ENCODE results near the gene FSIP1. TPM values are rescaled to one million over a fixed set of nuclear protein-coding genes. Genes with fewer than 3 reads are reported as not detected.
A peak's percentile ranks its signal among the peaks of the same experiment; 100 is the strongest.

FSIP1 gene
- polyA plus RNA-seq, 2 of the 4 experiments (the other 2 are of a cell fraction), result 0.71 to 0.93 TPM

- CTCF ChIA-PET, result interaction anchor here (2.3 kb wide), 1 partner anchor 412 kb away, joined by 12 read pairs; no protein-coding TSS in a partner anchor
- FAIRE-seq, result no peak
- peak overlapping the region; percentile 97; the same call in 2 of the 3 replicates for H3K4me2 ChIP-seq
- H3K4me1 ChIP-seq, result peaks cover 27% of the 10 kb centered on the region
- no peaks in the 10 kb centered on the region for H3K9me3 ChIP-seq
- no peak for DNase-seq (ENCODE audit: low read depth in 1 of 2, low spot score in 1 of 2)
- H3K27ac ChIP-seq, result no peak overlapping the region
- POLR2A ChIA-PET, result no interaction called here
- TF ChIP-seq FOSB (CRISPR knock-in tag; IDR thresholded peaks at IDR 0.05) (no peak), RFX5 (IDR thresholded peaks at IDR 0.05) (no peak), CBX2 (IDR thresholded peaks at IDR 0.05; ENCODE audit: borderline replicate concordance, low read depth) (no peak), HES2 (IDR thresholded peaks at IDR 0.05) (no peak), SMC3 (IDR thresholded peaks at IDR 0.05) (no peak), CHD4 (IDR thresholded peaks at IDR 0.05; ENCODE audit: borderline replicate concordance) (no peak)
- TF ChIP-seq, protein P1, sequence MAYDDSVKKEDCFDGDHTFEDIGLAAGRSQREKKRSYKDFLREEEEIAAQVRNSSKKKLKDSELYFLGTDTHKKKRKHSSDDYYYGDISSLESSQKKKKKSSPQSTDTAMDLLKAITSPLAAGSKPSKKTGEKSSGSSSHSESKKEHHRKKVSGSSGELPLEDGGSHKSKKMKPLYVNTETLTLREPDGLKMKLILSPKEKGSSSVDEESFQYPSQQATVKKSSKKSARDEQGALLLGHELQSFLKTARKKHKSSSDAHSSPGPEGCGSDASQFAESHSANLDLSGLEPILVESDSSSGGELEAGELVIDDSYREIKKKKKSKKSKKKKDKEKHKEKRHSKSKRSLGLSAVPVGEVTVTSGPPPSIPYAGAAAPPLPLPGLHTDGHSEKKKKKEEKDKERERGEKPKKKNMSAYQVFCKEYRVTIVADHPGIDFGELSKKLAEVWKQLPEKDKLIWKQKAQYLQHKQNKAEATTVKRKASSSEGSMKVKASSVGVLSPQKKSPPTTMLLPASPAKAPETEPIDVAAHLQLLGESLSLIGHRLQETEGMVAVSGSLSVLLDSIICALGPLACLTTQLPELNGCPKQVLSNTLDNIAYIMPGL (CRISPR knock-in tag; IDR thresholded peaks at IDR 0.05; ENCODE audit: borderline replicate concordance), result no peak
- H3K4me3 ChIP-seq, result 0 out of 3 replicates have a peak overlapping the region, but pooled peaks have one; percentile 95
- WGBS (ENCODE audit: missing lambda C conversion rate), result 92% methylated on average over 7 of the region's 7 CpGs
- no peak for ATAC-seq
These were observed 198.4 kb downstream of the FSIP1 start for GRCh38 chr15:39584266-39584659.

DNA sequence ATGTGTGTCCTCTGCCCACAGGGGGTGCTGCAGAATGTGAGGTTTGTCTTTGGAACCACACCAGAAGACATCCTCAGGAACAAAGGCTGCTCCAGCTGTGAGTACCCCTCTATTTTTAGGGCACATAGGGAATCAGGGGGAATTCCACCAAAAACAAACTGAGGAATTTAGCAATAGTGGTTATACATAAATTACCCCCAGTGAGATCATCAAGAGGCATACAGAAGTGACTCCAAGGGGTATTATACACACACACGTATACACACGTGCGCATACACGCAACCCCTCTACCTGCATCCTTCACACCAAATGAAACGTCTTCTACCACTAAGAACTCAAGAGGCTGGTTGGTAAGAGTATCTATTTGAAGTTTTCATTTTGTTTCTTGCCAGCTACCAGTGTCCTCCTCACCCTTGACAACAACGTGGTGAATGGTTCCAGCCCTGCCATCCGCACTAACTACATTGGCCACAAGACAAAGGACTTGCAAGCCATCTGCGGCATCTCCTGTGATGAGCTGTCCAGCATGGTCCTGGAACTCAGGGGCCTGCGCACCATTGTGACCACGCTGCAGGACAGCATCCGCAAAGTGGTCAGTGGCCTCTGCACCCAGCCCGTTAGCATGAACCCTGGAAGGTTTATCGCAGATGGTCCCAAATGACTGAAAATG is 198.9 kb downstream of the FSIP1 start:
- no peak overlapping the region for H3K27ac ChIP-seq
- 98% methylated on average over 13 of the region's 13 CpGs for WGBS (ENCODE audit: missing lambda C conversion rate)
- peak overlapping the region; percentile 97 for H3K4me2 ChIP-seq
- peaks cover 32% of the 10 kb centered on the region for H3K4me1 ChIP-seq
- H3K4me3 ChIP-seq, result peak overlapping the region; percentile 95
- ChIA-PET POLR2A (no interaction called here), CTCF (interaction anchor here (0.5 to 4.8 kb wide), 6 partner anchors 10 to 1094 kb away, joined by 3 to 32 read pairs (median 15); no protein-coding TSS in a partner anchor)
- no peaks in the 10 kb centered on the region for H3K9me3 ChIP-seq
- no peak for TF ChIP-seq ZFP36 (IDR thresholded peaks at IDR 0.05; ENCODE audit: borderline replicate concordance, partially characterized antibody)
- no peak for TF ChIP-seq ZSCAN20 (CRISPR knock-in tag; IDR thresholded peaks at IDR 0.05)
- no peak for TF ChIP-seq KDM5A (IDR thresholded peaks at IDR 0.05)
- no peak for TF ChIP-seq GATA3 (IDR thresholded peaks at IDR 0.05; ENCODE audit: borderline replicate concordance)
- TF ChIP-seq, protein P2, sequence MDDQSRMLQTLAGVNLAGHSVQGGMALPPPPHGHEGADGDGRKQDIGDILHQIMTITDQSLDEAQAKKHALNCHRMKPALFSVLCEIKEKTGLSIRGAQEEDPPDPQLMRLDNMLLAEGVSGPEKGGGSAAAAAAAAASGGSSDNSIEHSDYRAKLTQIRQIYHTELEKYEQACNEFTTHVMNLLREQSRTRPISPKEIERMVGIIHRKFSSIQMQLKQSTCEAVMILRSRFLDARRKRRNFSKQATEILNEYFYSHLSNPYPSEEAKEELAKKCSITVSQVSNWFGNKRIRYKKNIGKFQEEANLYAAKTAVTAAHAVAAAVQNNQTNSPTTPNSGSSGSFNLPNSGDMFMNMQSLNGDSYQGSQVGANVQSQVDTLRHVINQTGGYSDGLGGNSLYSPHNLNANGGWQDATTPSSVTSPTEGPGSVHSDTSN (IDR thresholded peaks at IDR 0.05), result no peak
- TF ChIP-seq FOSL2 (IDR thresholded peaks at IDR 0.05), result no peak
- no peak for TF ChIP-seq FOSL2 (CRISPR knock-in tag; IDR thresholded peaks at IDR 0.05)
- no peak for TF ChIP-seq EP300 (IDR thresholded peaks at IDR 0.05)
- TF ChIP-seq HDAC2 (IDR thresholded peaks at IDR 0.05), result no peak
- ATAC-seq (no peak), FAIRE-seq (no peak), DNase-seq (ENCODE audit: low read depth in 1 of 2, low spot score in 1 of 2) (peak; percentile 17 to 33)

GRCh38 chr15:39582977-39583595 is 199.6 kb downstream of the FSIP1 start:
- no peak overlapping the region; a peak in 2 of 6 replicates for H3K27ac ChIP-seq
- ChIA-PET POLR2A (no interaction called here), CTCF (interaction anchor here (0.5 to 4.8 kb wide), 9 partner anchors 8 to 1094 kb away, joined by 3 to 32 read pairs (median 4); no protein-coding TSS in a partner anchor)
- TF ChIP-seq MYC (IDR thresholded peaks at IDR 0.05; ENCODE audit: borderline replicate concordance, low read length) (no peak), FOSL2 (IDR thresholded peaks at IDR 0.05) (no peak), FOSL2 (CRISPR knock-in tag; IDR thresholded peaks at IDR 0.05) (no peak), CBX2 (IDR thresholded peaks at IDR 0.05; ENCODE audit: borderline replicate concordance, low read depth) (no peak), TFCP2L1 (CRISPR knock-in tag; IDR thresholded peaks at IDR 0.05) (no peak), NR3C1 (IDR thresholded peaks at IDR 0.05) (no peak), HOXB13 (CRISPR knock-in tag; IDR thresholded peaks at IDR 0.05; ENCODE audit: low read depth) (no peak), HOXA7 (CRISPR knock-in tag; IDR thresholded peaks at IDR 0.05) (no peak), FOSB (CRISPR knock-in tag; IDR thresholded peaks at IDR 0.05) (no peak), ZFP36 (IDR thresholded peaks at IDR 0.05; ENCODE audit: borderline replicate concordance, partially characterized antibody) (no peak), EP300 (IDR thresholded peaks at IDR 0.05) (no peak), ZNF302 (CRISPR knock-in tag; IDR thresholded peaks at IDR 0.05) (no peak), CEBPB (IDR thresholded peaks at IDR 0.05) (no peak), ESRRA (IDR thresholded peaks at IDR 0.05; ENCODE audit: borderline replicate concordance, low read length) (no peak), RFX5 (IDR thresholded peaks at IDR 0.05) (no peak), EHMT2 (IDR thresholded peaks at IDR 0.05; ENCODE audit: low read depth) (no peak), GATA3 (IDR thresholded peaks at IDR 0.05; ENCODE audit: borderline replicate concordance) (no peak), MAZ (IDR thresholded peaks at IDR 0.05; ENCODE audit: borderline replicate concordance, low read depth, low read length) (no peak), E2F6 (IDR thresholded peaks at IDR 0.05; ENCODE audit: borderline replicate concordance, low read depth) (no peak)
- no peaks in the 10 kb centered on the region for H3K9me3 ChIP-seq
- WGBS (ENCODE audit: missing lambda C conversion rate), result 76% methylated on average over 4 of the region's 4 CpGs
- DNase-seq (ENCODE audit: low read depth in 1 of 2, low spot score in 1 of 2) (no peak), ATAC-seq (no peak), FAIRE-seq (no peak)
- H3K4me2 ChIP-seq, result peak overlapping the region; percentile 97
- peak overlapping the region; percentile 95 for H3K4me3 ChIP-seq
- peaks cover 37% of the 10 kb centered on the region for H3K4me1 ChIP-seq
